Fibroblast of the aortic adventitia (primary cell): Measurements from ENCODE around the gene MCIDAS. TPM values are rescaled to one million over a fixed set of nuclear protein-coding genes. Genes with fewer than 3 reads are reported as not detected.

Source experiments
- DNase-seq: peaks from one replicate; pipeline ENCODE4 v3.0.0-alpha.2; 2010; ENCODE audit warnings: low read depth
- H3K4me3 ChIP-seq: 2 replicates; pipeline ENCODE4 v1.5.1; 2011; ENCODE audit warnings: low read depth, mild to moderate bottlenecking, control low read depth, low read length, moderate library complexity
- CTCF ChIP-seq: IDR thresholded peaks from 2 replicates; pipeline ENCODE4 v1.5.1; 2011; ENCODE audit warnings: mild to moderate bottlenecking, low read length, control low read depth, inconsistent platforms; ENCODE audit not compliant: insufficient read depth
- total RNA-seq: library from RNA; depleted of rRNA; stranded (reverse); fragments of >200 nt; gene quantifications from 2 replicates; pipeline ENCODE4 v1.2.3, GENCODE V29; 2012; ENCODE audit warnings: low replicate concordance

The MCIDAS gene
- total RNA-seq: not detected in 2 replicates

- H3K4me3 ChIP-seq: peak within 1 kb of the TSS; percentile 48
- DNase-seq: no peak
- peak; percentile 16 for TF ChIP-seq CTCF
Observed at GRCh38 chr5:55226934-55227663, at the start of gene MCIDAS. Gene MCIDAS, minus strand, starts transcription at chr5:55227315. Its CDS starts 177 bp downstream, at chr5:55227138.

- no peak for TF ChIP-seq CTCF
- no peak overlapping the region for H3K4me3 ChIP-seq
- peak; percentile 2 for DNase-seq
Observed at GRCh38 chr5:55276771-55277170, 49.7 kb upstream of the MCIDAS start.

- DNase-seq: no peak
- no peak for TF ChIP-seq CTCF
- no peak overlapping the region for H3K4me3 ChIP-seq
Observed at GRCh38 chr5:55258339-55258738, 31.2 kb upstream of the MCIDAS start.

GRCh38 chr5:55254802-55255201 is 27.7 kb upstream of the MCIDAS start:
- TF ChIP-seq CTCF: no peak
- no peak overlapping the region for H3K4me3 ChIP-seq
- DNase-seq: no peak

GRCh38 chr5:55250064-55250463 is 22.9 kb upstream of the MCIDAS start:
- DNase-seq: no peak
- no peak overlapping the region for H3K4me3 ChIP-seq
- TF ChIP-seq CTCF: no peak

GRCh38 chr5:55241746-55242145 is 14.6 kb upstream of the MCIDAS start:
- no peak overlapping the region for H3K4me3 ChIP-seq
- DNase-seq: no peak
- TF ChIP-seq CTCF: no peak

GRCh38 chr5:55236800-55237199 is 9.7 kb upstream of the MCIDAS start:
- TF ChIP-seq CTCF: no peak
- DNase-seq: no peak

More at GRCh38 chr5:55236800-55237199, 9.7 kb upstream of the MCIDAS start:
- H3K4me3 ChIP-seq: no peak overlapping the region
